OCI-LY7 (cell line): Measurements from ENCODE around the gene IGSF21. TPM values are rescaled to one million over a fixed set of nuclear protein-coding genes. Genes with fewer than 3 reads are reported as not detected.

ENCODE experiments used
- BruUV-seq: library from RNA; stranded (reverse); fragments of 400-500 nt; replicated peaks from 2 replicates; lab custom pipeline; 2021; lab: Mats Ljungman, UMichigan
- CTCF ChIA-PET: fragments of 300-600 bp; sonication (Branson Sonifier 250); formaldehyde crosslinking; loops from one replicate; lab custom pipeline; 2022; ENCODE audit warnings: antibody characterized with exemption; ENCODE audit not compliant: unreplicated experiment; lab: Charles Lee
- POLR2A ChIA-PET: fragments of 300-600 bp; sonication (Branson Sonifier 250); formaldehyde crosslinking; loops from one replicate; lab custom pipeline; 2022; ENCODE audit warnings: antibody characterized with exemption; lab: Charles Lee
- DNase-seq: peaks from one replicate; pipeline ENCODE4 v3.0.0-alpha.2; 2015; ENCODE audit warnings: low spot score
- H2AFZ ChIP-seq: fragments of 200-600 bp; sonication (generic), shearing (Covaris generic); 2 replicates; pipeline ENCODE4 v1.6.1; 2014; ENCODE audit warnings: mild to moderate bottlenecking, antibody characterized with exemption, low read length, moderate library complexity
- H3K27ac ChIP-seq: fragments of 200-600 bp; sonication (generic); 2 replicates; pipeline ENCODE4 v1.5.1; 2014; ENCODE audit warnings: mixed run types, low read depth, mild to moderate bottlenecking, moderate library complexity, low read length, inconsistent platforms; ENCODE audit not compliant: poor library complexity, severe bottlenecking
- H3K36me3 ChIP-seq: fragments of 200-600 bp; sonication (generic); 2 replicates; pipeline ENCODE4 v1.6.1; 2014; ENCODE audit warnings: mild to moderate bottlenecking, antibody characterized with exemption, low read length, moderate library complexity, mixed read lengths; ENCODE audit not compliant: insufficient read depth
- H3K4me1 ChIP-seq: fragments of 200-600 bp; sonication (generic); 2 replicates; pipeline ENCODE4 v1.5.1; 2014; ENCODE audit warnings: mild to moderate bottlenecking, low read length; ENCODE audit not compliant: insufficient read depth, poor library complexity, severe bottlenecking
- H3K4me2 ChIP-seq: fragments of 200-600 bp; sonication (generic); 2 replicates; pipeline ENCODE4 v1.6.1; 2014; ENCODE audit warnings: mild to moderate bottlenecking, low read length
- H3K4me3 ChIP-seq: fragments of 200-600 bp; sonication (generic); 2 replicates; pipeline ENCODE4 v1.5.1; 2014; ENCODE audit warnings: mild to moderate bottlenecking, low read depth, low read length; ENCODE audit not compliant: poor library complexity, severe bottlenecking
- H3K79me2 ChIP-seq: fragments of 200-600 bp; sonication (generic); 2 replicates; pipeline ENCODE4 v1.6.1; 2016; ENCODE audit warnings: low read depth, mild to moderate bottlenecking, low read length, moderate library complexity, mixed read lengths; ENCODE audit not compliant: insufficient read depth
- H3K9me2 ChIP-seq: fragments of 200-600 bp; sonication (generic); 2 replicates; pipeline ENCODE4 v1.6.1; 2016; ENCODE audit warnings: mild to moderate bottlenecking, low read length, mixed read lengths; ENCODE audit not compliant: insufficient read depth
- H3K9me3 ChIP-seq: fragments of 200-600 bp; sonication (generic); 2 replicates; pipeline ENCODE4 v1.6.1; 2014; ENCODE audit warnings: mild to moderate bottlenecking, mixed run types, low read length, mixed read lengths
- H4K20me1 ChIP-seq: fragments of 200-600 bp; sonication (generic); 2 replicates; pipeline ENCODE4 v1.6.1; 2014; ENCODE audit warnings: mild to moderate bottlenecking, antibody characterized with exemption, low read length, moderate library complexity, mixed read lengths; ENCODE audit not compliant: insufficient read depth
- EZH2phosphoT487 ChIP-seq: fragments of 200-600 bp; sonication (generic); IDR thresholded peaks from 2 replicates; pipeline ENCODE4 v1.6.1; 2018; ENCODE audit warnings: low read depth, borderline replicate concordance, mild to moderate bottlenecking, mixed run types, antibody characterized with exemption, low read length, moderate library complexity, mixed read lengths
- intact Hi-C: fragments of 100-400 bp; cut with micrococcal nuclease; formaldehyde crosslinking; loops from one replicate; pipeline ENCODE4 v1.10.0; 2022; ENCODE audit not compliant: unreplicated experiment
- total RNA-seq, 2 experiments: library from RNA; depleted of rRNA in 1 of 2; stranded (reverse); fragments of >200 nt in 1 of 2; shearing (Covaris generic) in 1 of 2; gene quantifications; 2 replicates each; pipeline ENCODE4 v1.2.3, GENCODE V29; 2014 to 2022
- TF ChIP-seq, protein P1 (sequence below): fragments of 200-600 bp; sonication (generic); conservative IDR thresholded peaks from 2 replicates; pipeline ENCODE4 v1.5.1; 2014; ENCODE audit warnings: mild to moderate bottlenecking, antibody characterized with exemption, low read length, moderate library complexity, mixed read lengths

The IGSF21 gene
- total RNA-seq, 2 experiments from 2014 or later = 0.17 TPM; not detected in 1

DNA sequence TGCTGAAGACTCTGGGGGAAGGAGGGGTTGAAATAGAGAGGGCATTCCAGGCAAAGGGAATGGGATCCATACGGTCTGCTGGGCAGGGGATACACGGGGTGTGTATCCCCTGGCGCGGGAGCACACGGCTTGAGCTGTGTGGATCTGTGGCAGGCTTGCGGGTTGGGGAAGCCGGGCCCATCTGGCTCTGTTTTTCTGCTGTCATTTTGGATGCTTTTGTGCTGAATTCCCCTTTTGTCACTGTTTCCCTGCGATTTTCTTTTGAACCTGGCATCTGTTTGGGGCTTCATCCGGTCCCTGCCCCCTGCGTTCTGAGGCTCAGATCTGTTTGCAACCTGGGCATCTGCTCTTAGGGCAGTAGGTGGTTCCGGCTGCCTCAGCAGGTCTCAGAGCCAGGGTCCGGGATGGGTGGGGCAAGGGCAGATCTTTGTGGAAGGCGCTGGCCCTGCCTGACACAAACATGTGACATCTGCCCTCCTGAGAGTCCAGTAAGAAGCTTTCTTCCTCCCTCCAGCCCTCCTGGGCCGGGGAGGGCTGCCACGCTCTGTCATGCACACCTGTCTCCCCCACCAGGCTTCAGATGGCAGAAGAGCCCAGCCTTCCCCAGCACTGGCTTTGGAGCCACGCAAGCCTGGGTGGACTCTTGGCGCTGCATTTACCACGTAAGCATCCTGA, 84.0 kb downstream of the IGSF21 start:
- H4K20me1 ChIP-seq = no peaks in the 10 kb centered on the region; the same call in 1 of the 2 replicates
- H3K36me3 ChIP-seq = no peaks in the 10 kb centered on the region
- H2AFZ ChIP-seq = no peak overlapping the region
- ChIA-PET CTCF (no interaction called here), POLR2A (no interaction called here)
- H3K79me2 ChIP-seq = no peaks in the 10 kb centered on the region
- H3K9me2 ChIP-seq = no peaks in the 10 kb centered on the region
- DNase-seq = no peak
- TF ChIP-seq, protein P1, sequence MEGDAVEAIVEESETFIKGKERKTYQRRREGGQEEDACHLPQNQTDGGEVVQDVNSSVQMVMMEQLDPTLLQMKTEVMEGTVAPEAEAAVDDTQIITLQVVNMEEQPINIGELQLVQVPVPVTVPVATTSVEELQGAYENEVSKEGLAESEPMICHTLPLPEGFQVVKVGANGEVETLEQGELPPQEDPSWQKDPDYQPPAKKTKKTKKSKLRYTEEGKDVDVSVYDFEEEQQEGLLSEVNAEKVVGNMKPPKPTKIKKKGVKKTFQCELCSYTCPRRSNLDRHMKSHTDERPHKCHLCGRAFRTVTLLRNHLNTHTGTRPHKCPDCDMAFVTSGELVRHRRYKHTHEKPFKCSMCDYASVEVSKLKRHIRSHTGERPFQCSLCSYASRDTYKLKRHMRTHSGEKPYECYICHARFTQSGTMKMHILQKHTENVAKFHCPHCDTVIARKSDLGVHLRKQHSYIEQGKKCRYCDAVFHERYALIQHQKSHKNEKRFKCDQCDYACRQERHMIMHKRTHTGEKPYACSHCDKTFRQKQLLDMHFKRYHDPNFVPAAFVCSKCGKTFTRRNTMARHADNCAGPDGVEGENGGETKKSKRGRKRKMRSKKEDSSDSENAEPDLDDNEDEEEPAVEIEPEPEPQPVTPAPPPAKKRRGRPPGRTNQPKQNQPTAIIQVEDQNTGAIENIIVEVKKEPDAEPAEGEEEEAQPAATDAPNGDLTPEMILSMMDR = no peak
- TF ChIP-seq EZH2phosphoT487 = no peak
- BruUV-seq = no TSS peak
- H3K9me3 ChIP-seq = no peaks in the 10 kb centered on the region
- no peak overlapping the region for H3K27ac ChIP-seq
- intact Hi-C loops = no loop called here
- no peak overlapping the region for H3K4me3 ChIP-seq
- no peak overlapping the region for H3K4me2 ChIP-seq
- no peaks in the 10 kb centered on the region for H3K4me1 ChIP-seq

DNA sequence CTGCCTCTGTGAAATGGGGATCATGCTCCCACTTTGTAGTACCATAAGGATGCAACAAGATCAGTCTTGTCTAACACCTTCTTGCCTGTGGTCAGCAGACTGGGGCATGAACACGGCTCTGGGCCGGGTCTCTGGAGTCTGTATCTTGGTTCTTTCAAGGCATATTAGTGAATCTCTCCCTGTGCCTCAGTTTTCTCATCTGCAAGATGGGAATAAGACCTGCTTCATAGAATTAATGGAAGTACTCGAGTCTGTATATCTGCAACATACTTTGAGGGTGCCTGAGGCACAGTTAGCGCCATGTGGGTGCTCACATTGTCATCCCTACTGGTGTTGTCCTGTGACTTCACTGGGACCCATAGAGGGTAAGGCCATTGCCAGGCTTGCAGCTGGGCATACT, 84.6 kb downstream of the IGSF21 start:
- intact Hi-C loops = no loop called here
- H3K27ac ChIP-seq = no peak overlapping the region
- ChIA-PET CTCF (no interaction called here), POLR2A (no interaction called here)
- DNase-seq = no peak
- no peak overlapping the region for H3K4me3 ChIP-seq
- no peaks in the 10 kb centered on the region; the same call in 1 of the 2 replicates for H4K20me1 ChIP-seq
- no peak overlapping the region for H3K4me2 ChIP-seq
- H3K36me3 ChIP-seq = no peaks in the 10 kb centered on the region
- no TSS peak for BruUV-seq
- H3K9me2 ChIP-seq = no peaks in the 10 kb centered on the region
- TF ChIP-seq, protein P1 = no peak
- TF ChIP-seq EZH2phosphoT487 = no peak
- no peak overlapping the region for H2AFZ ChIP-seq
- H3K79me2 ChIP-seq = no peaks in the 10 kb centered on the region
- no peaks in the 10 kb centered on the region for H3K9me3 ChIP-seq
- no peaks in the 10 kb centered on the region for H3K4me1 ChIP-seq

DNA sequence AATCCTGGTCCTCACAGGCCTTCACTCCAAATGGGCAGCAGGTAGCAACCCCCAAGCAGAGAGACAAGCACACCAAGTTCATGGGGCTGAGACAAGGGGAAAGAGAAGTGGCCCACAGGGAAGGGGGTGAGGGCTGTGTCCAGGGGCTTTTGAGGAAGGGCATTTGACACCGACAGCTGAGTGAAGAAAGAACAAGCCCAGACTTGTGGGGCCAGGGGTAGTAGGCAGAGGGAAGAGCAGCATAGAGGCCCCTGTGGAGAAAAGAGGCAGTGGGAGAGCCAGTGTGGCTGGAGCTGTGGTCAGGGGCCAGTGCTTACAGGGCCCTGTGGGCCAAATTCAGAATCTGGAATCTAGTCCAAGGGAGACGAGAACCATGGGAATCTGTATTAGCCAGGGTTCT, 85.4 kb downstream of the IGSF21 start:
- no TSS peak for BruUV-seq
- H3K9me3 ChIP-seq = no peaks in the 10 kb centered on the region
- POLR2A ChIA-PET = no interaction called here
- H3K79me2 ChIP-seq = no peaks in the 10 kb centered on the region
- intact Hi-C loops = no loop called here
- CTCF ChIA-PET = no interaction called here
- H3K9me2 ChIP-seq = no peaks in the 10 kb centered on the region
- no peak overlapping the region for H2AFZ ChIP-seq
- no peaks in the 10 kb centered on the region for H3K4me1 ChIP-seq
- no peak for DNase-seq
- H4K20me1 ChIP-seq = no peaks in the 10 kb centered on the region; the same call in 1 of the 2 replicates
- no peak overlapping the region for H3K27ac ChIP-seq
- no peaks in the 10 kb centered on the region for H3K36me3 ChIP-seq
- no peak overlapping the region for H3K4me2 ChIP-seq
- no peak overlapping the region for H3K4me3 ChIP-seq
- TF ChIP-seq, protein P1 = no peak
- no peak for TF ChIP-seq EZH2phosphoT487
